ENCODE results near the gene FAT4.

GRCh38 chr4:125352521-125352920, 37.8 kb downstream of the FAT4 start:
- TF ChIP-seq HOXA7 (CRISPR knock-in tag; IDR thresholded peaks at IDR 0.05; ENCODE audit: borderline replicate concordance) (no peak), ZNF561 (tag by site-specific recombination; IDR thresholded peaks at IDR 0.05; ENCODE audit: borderline replicate concordance) (no peak), CTCF (tag by site-specific recombination; IDR thresholded peaks at IDR 0.05) (no peak), ZNF48 (tag by site-specific recombination; IDR thresholded peaks at IDR 0.05) (no peak), YY1 (tag by site-specific recombination; IDR thresholded peaks at IDR 0.05) (no peak), ZNF140 (tag by site-specific recombination; IDR thresholded peaks at IDR 0.05) (no peak), MEIS1 (CRISPR knock-in tag; IDR thresholded peaks at IDR 0.05; ENCODE audit: borderline replicate concordance) (no peak), ZNF18 (tag by site-specific recombination; IDR thresholded peaks at IDR 0.05) (no peak), REPIN1 (tag by site-specific recombination; IDR thresholded peaks at IDR 0.05; ENCODE audit: low read depth) (no peak)
- TF ChIP-seq, protein P1, sequence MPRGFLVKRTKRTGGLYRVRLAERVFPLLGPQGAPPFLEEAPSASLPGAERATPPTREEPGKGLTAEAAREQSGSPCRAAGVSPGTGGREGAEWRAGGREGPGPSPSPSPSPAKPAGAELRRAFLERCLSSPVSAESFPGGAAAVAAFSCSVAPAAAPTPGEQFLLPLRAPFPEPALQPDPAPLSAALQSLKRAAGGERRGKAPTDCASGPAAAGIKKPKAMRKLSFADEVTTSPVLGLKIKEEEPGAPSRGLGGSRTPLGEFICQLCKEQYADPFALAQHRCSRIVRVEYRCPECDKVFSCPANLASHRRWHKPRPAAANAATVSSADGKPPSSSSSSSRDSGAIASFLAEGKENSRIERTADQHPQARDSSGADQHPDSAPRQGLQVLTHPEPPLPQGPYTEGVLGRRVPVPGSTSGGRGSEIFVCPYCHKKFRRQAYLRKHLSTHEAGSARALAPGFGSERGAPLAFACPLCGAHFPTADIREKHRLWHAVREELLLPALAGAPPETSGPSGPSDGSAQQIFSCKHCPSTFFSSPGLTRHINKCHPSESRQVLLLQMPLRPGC (tag by site-specific recombination; IDR thresholded peaks at IDR 0.05): no peak
- TF ChIP-seq, protein P2, sequence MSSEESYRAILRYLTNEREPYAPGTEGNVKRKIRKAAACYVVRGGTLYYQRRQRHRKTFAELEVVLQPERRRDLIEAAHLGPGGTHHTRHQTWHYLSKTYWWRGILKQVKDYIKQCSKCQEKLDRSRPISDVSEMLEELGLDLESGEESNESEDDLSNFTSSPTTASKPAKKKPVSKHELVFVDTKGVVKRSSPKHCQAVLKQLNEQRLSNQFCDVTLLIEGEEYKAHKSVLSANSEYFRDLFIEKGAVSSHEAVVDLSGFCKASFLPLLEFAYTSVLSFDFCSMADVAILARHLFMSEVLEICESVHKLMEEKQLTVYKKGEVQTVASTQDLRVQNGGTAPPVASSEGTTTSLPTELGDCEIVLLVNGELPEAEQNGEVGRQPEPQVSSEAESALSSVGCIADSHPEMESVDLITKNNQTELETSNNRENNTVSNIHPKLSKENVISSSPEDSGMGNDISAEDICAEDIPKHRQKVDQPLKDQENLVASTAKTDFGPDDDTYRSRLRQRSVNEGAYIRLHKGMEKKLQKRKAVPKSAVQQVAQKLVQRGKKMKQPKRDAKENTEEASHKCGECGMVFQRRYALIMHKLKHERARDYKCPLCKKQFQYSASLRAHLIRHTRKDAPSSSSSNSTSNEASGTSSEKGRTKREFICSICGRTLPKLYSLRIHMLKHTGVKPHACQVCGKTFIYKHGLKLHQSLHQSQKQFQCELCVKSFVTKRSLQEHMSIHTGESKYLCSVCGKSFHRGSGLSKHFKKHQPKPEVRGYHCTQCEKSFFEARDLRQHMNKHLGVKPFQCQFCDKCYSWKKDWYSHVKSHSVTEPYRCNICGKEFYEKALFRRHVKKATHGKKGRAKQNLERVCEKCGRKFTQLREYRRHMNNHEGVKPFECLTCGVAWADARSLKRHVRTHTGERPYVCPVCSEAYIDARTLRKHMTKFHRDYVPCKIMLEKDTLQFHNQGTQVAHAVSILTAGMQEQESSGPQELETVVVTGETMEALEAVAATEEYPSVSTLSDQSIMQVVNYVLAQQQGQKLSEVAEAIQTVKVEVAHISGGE (tag by site-specific recombination; conservative IDR thresholded peaks at IDR 0.05; ENCODE audit: low read depth): no peak

Measured in HEK293 (cell line).